A673 (cell line): ENCODE results near the gene MCM7. TPM values are rescaled to one million over a fixed set of nuclear protein-coding genes. Genes with fewer than 3 reads are reported as not detected.
A peak's percentile ranks its signal among the peaks of the same experiment; 100 is the strongest.
"Not testable (repeated sequence)": the region's sequence is repeated elsewhere in the genome, so short reads cannot be mapped to it uniquely, and the experiment has no call there.

Experiments
- BruUV-seq: library from RNA; stranded (reverse); fragments of 400-500 nt; replicated peaks from 2 replicates; lab custom pipeline; 2021; lab: Mats Ljungman, UMichigan
- CTCF ChIA-PET: fragments of 300-600 bp; sonication (Branson Sonifier 250); formaldehyde crosslinking; loops from one replicate; lab custom pipeline; 2022; ENCODE audit warnings: antibody characterized with exemption; lab: Charles Lee
- POLR2A ChIA-PET: fragments of 300-600 bp; sonication (Branson Sonifier 250); formaldehyde crosslinking; loops from one replicate; lab custom pipeline; 2022; ENCODE audit warnings: antibody characterized with exemption; ENCODE audit not compliant: low non-redundant PET; lab: Charles Lee
- DNase-seq: peaks from one replicate; pipeline ENCODE4 v3.0.0-alpha.2; 2015; ENCODE audit warnings: low spot score
- H3K27ac ChIP-seq: fragments of 200-600 bp; sonication (generic); 2 replicates; pipeline ENCODE4 v1.5.1; 2016; ENCODE audit warnings: mixed run types, low read depth, mild to moderate bottlenecking, mixed read lengths, antibody characterized with exemption, low read length; ENCODE audit not compliant: poor library complexity, severe bottlenecking
- H3K27me3 ChIP-seq: fragments of 200-600 bp; sonication (generic); replicated peaks from 2 replicates; pipeline ENCODE4 v1.6.1; 2017; ENCODE audit warnings: mixed run types, low read depth, mild to moderate bottlenecking, mixed read lengths, antibody characterized with exemption, low read length; ENCODE audit not compliant: insufficient read depth, poor library complexity
- H3K36me3 ChIP-seq: fragments of 200-600 bp; sonication (generic); 2 replicates; pipeline ENCODE4 v1.6.1; 2016; ENCODE audit warnings: mixed run types, mild to moderate bottlenecking, mixed read lengths, antibody characterized with exemption, low read length; ENCODE audit not compliant: insufficient read depth, poor library complexity, severe bottlenecking
- H3K4me1 ChIP-seq: fragments of 200-600 bp; sonication (generic); 2 replicates; pipeline ENCODE4 v1.6.1; 2017; ENCODE audit warnings: mixed run types, mild to moderate bottlenecking, mixed read lengths, antibody characterized with exemption, low read length; ENCODE audit not compliant: insufficient read depth, poor library complexity, severe bottlenecking
- H3K4me3 ChIP-seq: fragments of 200-600 bp; sonication (generic); 2 replicates; pipeline ENCODE4 v1.5.1; 2016; ENCODE audit warnings: low read depth, mixed run types, mild to moderate bottlenecking, mixed read lengths, low read length; ENCODE audit not compliant: poor library complexity, severe bottlenecking
- H3K9me3 ChIP-seq: fragments of 200-600 bp; sonication (generic); 2 replicates; pipeline ENCODE4 v1.6.1; 2016; ENCODE audit warnings: mixed run types, low read depth, mild to moderate bottlenecking, mixed read lengths, antibody characterized with exemption, low read length; ENCODE audit not compliant: poor library complexity, severe bottlenecking
- EZH2 ChIP-seq: fragments of 200-600 bp; sonication (generic); IDR thresholded peaks from 2 replicates; pipeline ENCODE4 v1.6.1; 2017; ENCODE audit warnings: borderline replicate concordance, low read depth, mild to moderate bottlenecking, mixed read lengths, antibody characterized with exemption, low read length; ENCODE audit not compliant: poor library complexity, severe bottlenecking
- intact Hi-C: fragments of 100-400 bp; cut with micrococcal nuclease; formaldehyde crosslinking; loops from one replicate; pipeline ENCODE4 v1.10.0; 2022; ENCODE audit not compliant: unreplicated experiment
- total RNA-seq: library from RNA; stranded (reverse); gene quantifications from 2 replicates; pipeline ENCODE4 v1.2.3, GENCODE V29; 2021
- TF ChIP-seq, protein P1 (sequence below): fragments of 300-800, 200-600 bp; sonication (generic); conservative IDR thresholded peaks from 2 replicates; pipeline ENCODE4 v1.5.1; 2017; ENCODE audit warnings: low read depth, mild to moderate bottlenecking, antibody characterized with exemption, low read length, moderate library complexity, mixed read lengths

MCM7 gene
- total RNA-seq, 1 experiment from 2014 or later = 399 TPM

DNA sequence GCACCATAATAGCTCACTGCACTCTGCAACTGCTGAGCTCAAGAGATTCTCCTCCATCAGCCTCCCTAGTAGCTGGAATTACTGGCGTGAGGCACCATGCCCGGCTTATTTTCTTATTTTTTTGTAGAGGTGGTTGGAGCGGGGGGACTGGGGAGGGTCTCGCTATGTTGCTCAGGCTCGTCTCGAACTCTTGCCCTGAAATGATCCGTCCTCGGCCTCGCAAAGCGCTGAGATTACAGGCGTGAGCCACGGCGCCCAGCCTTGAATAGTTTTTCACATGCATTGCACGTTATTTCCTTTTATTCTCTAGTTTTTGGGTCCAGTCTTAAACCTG lies 47.0 kb upstream of the MCM7 start:
- H3K4me1 ChIP-seq = peaks cover 11% of the 10 kb centered on the region
- H3K27ac ChIP-seq = peak overlapping the region; percentile 75
- ChIA-PET CTCF (interaction anchor here (0.6 to 1.0 kb wide), 2 partner anchors 10 to 42 kb away, joined by 3 read pairs; no protein-coding TSS in a partner anchor), POLR2A (interaction anchor here (0.7 to 1.0 kb wide), 3 partner anchors 23 to 282 kb away, joined by 3 to 9 read pairs (median 3); no protein-coding TSS in a partner anchor)
- H3K27me3 ChIP-seq = no peaks in the 10 kb centered on the region
- intact Hi-C loops = loop anchor here (1.0 kb wide), 1 partner anchor 10 kb away; the partner anchor contains the start of gene TRAPPC14
- no peak for DNase-seq
- H3K9me3 ChIP-seq = no peaks in the 10 kb centered on the region
- no TSS peak for BruUV-seq
- peak overlapping the region; percentile 75 for H3K4me3 ChIP-seq
- TF ChIP-seq, protein P1, sequence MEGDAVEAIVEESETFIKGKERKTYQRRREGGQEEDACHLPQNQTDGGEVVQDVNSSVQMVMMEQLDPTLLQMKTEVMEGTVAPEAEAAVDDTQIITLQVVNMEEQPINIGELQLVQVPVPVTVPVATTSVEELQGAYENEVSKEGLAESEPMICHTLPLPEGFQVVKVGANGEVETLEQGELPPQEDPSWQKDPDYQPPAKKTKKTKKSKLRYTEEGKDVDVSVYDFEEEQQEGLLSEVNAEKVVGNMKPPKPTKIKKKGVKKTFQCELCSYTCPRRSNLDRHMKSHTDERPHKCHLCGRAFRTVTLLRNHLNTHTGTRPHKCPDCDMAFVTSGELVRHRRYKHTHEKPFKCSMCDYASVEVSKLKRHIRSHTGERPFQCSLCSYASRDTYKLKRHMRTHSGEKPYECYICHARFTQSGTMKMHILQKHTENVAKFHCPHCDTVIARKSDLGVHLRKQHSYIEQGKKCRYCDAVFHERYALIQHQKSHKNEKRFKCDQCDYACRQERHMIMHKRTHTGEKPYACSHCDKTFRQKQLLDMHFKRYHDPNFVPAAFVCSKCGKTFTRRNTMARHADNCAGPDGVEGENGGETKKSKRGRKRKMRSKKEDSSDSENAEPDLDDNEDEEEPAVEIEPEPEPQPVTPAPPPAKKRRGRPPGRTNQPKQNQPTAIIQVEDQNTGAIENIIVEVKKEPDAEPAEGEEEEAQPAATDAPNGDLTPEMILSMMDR = no peak
- TF ChIP-seq EZH2 = no peak
- no peaks in the 10 kb centered on the region for H3K36me3 ChIP-seq

DNA sequence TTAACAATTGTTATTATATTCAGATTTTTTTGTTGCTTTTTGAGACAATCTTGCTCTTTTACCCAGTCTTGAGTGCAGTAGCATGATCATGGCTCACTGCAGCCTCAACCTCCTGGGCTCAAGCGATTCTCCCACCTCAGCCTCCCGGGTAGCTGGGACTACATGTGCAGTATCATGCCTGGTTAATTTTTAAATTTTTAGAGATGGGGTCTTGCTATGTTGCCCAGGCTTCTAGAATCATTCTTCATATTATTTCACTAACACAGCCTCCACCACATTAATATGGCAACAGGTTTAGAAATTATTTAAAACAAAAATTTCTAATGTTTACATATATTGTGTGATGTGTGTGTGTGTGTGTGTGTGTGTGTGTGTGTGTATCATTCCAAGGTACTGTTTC lies 46.1 kb upstream of the MCM7 start:
- H3K9me3 ChIP-seq = no peaks in the 10 kb centered on the region
- peaks cover 8% of the 10 kb centered on the region for H3K4me1 ChIP-seq
- ChIA-PET POLR2A (no interaction called here), CTCF (no interaction called here)
- no peak for TF ChIP-seq EZH2
- TF ChIP-seq, protein P1 = no peak
- BruUV-seq = no TSS peak
- no peak overlapping the region for H3K4me3 ChIP-seq
- H3K27me3 ChIP-seq = no peaks in the 10 kb centered on the region
- intact Hi-C loops = no loop called here
- H3K27ac ChIP-seq = no peak overlapping the region
- H3K36me3 ChIP-seq = no peaks in the 10 kb centered on the region
- no peak for DNase-seq

DNA sequence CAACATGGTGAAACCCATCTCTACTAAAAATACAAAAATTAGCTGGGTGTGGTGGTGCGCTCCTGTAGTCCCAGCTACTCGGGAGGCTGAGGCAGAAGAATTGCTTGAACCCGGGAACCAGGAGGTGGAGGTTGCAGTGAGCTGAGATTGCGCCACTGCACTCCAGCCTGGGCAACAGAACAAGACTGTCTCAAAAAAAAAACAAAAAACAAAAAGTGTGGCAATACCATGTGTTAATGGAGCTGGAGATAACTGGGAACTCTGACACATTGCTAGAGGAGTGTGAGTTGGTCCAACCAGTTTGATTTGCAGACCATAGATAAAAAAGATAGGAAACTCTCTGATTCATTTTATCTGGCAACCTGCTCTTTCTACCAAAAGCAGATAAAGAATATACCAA lies 45.2 kb upstream of the MCM7 start:
- CTCF ChIA-PET, DNase-seq, intact Hi-C loops: not testable (repeated sequence)

DNA sequence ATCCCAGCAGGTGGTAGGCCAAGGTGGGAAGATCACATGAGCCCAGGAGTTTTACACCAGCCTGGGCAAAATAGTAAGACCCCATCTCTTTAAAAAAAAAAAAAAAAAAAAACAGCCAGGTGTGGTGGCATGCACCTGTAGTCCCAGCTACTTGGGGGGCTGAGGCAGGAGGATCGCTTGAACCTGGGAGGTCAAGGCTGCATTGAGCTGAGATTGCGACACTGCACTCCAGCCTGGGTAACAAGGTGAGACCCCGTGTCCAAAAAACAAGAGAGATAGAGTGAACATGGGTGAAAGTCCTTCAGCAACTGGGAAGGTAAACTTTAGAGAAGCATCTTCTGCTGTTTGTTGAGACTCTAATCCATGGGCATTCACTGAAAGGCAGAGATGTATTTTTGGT lies 41.3 kb upstream of the MCM7 start:
- TF ChIP-seq, protein P1 = no peak
- no peak for TF ChIP-seq EZH2
- Histone ChIP-seq H3K27me3 (no peaks in the 10 kb centered on the region), H3K27ac (no peak overlapping the region), H3K4me3 (no peak overlapping the region), H3K36me3 (no peaks in the 10 kb centered on the region), H3K9me3 (no peaks in the 10 kb centered on the region), H3K4me1 (no peaks in the 10 kb centered on the region)
- ChIA-PET POLR2A (no interaction called here), CTCF (no interaction called here)
- no TSS peak for BruUV-seq
- DNase-seq = no peak
- intact Hi-C loops = no loop called here

More for the DNA sequence above, 45.2 kb upstream of the MCM7 start:
- H3K4me3 ChIP-seq, H3K27ac ChIP-seq, H3K9me3 ChIP-seq, H3K27me3 ChIP-seq, BruUV-seq, POLR2A ChIA-PET, H3K36me3 ChIP-seq, H3K4me1 ChIP-seq: not testable (repeated sequence)
